Caco-2 (cell line): Measurements from ENCODE around the gene COLEC12. TPM values are rescaled to one million over a fixed set of nuclear protein-coding genes. Genes with fewer than 3 reads are reported as not detected.

Source experiments
- BruUV-seq: library from RNA; stranded (reverse); fragments of 400-500 nt; replicated peaks from 2 replicates; lab custom pipeline; 2021; lab: Mats Ljungman, UMichigan
- CTCF ChIA-PET: fragments of 300-600 bp; sonication (Branson Sonifier 250); formaldehyde crosslinking; loops from one replicate; lab custom pipeline; 2022; ENCODE audit warnings: antibody characterized with exemption; lab: Charles Lee
- POLR2A ChIA-PET: fragments of 300-600 bp; sonication (Branson Sonifier 250); formaldehyde crosslinking; loops from one replicate; lab custom pipeline; 2022; ENCODE audit warnings: antibody characterized with exemption; lab: Charles Lee
- DNase-seq, 2 experiments: peaks; one replicate each; pipeline versions ENCODE4 v3.0.0 to v3.0.0-alpha.2; 2020 to 2022
- H3K27me3 ChIP-seq: replicated peaks from 2 replicates; pipeline ENCODE4 v1.6.0; 2011; ENCODE audit warnings: low read length; ENCODE audit not compliant: control insufficient read depth, insufficient read depth
- H3K36me3 ChIP-seq: 2 replicates; pipeline ENCODE4 v1.5.1; 2011; ENCODE audit warnings: low read length; ENCODE audit not compliant: control insufficient read depth, insufficient read depth
- H3K4me1 ChIP-seq: fragments of 250-450 bp; sonication (Bioruptor Pico); 2 replicates; pipeline ENCODE4 v1.5.1; 2020; ENCODE audit warnings: mild to moderate bottlenecking
- H3K4me3 ChIP-seq: 2 replicates; pipeline ENCODE4 v1.5.1; 2011; ENCODE audit warnings: low read depth, mild to moderate bottlenecking, control low read depth, low read length
- H3K9me3 ChIP-seq: fragments of 250-450 bp; sonication (Bioruptor Pico); 2 replicates; pipeline ENCODE4 v1.5.1; 2020; ENCODE audit warnings: mild to moderate bottlenecking, moderate library complexity
- H3K27ac Mint-ChIP-seq: one replicate; pipeline ENCODE4 v1.8.0; 2022; ENCODE audit warnings: mixed read lengths; ENCODE audit not compliant: unreplicated experiment
- H3K27me3 Mint-ChIP-seq: one replicate; pipeline ENCODE4 v1.8.0; 2022; ENCODE audit warnings: mixed read lengths; ENCODE audit not compliant: insufficient read depth, unreplicated experiment
- H3K36me3 Mint-ChIP-seq: one replicate; pipeline ENCODE4 v1.8.0; 2022; ENCODE audit warnings: mild to moderate bottlenecking, mixed read lengths; ENCODE audit not compliant: insufficient read depth, unreplicated experiment
- H3K4me1 Mint-ChIP-seq: one replicate; pipeline ENCODE4 v1.8.0; 2022; ENCODE audit warnings: low read depth, mixed read lengths; ENCODE audit not compliant: unreplicated experiment
- H3K4me3 Mint-ChIP-seq: one replicate; pipeline ENCODE4 v1.8.0; 2022; ENCODE audit warnings: mild to moderate bottlenecking, moderate library complexity, mixed read lengths; ENCODE audit not compliant: unreplicated experiment
- H3K9me3 Mint-ChIP-seq: one replicate; pipeline ENCODE4 v1.8.0; 2022; ENCODE audit warnings: mixed read lengths; ENCODE audit not compliant: unreplicated experiment
- intact Hi-C: fragments of 100-400 bp; cut with micrococcal nuclease; formaldehyde crosslinking; loops from one replicate; pipeline ENCODE4 v1.10.0; 2022; ENCODE audit not compliant: unreplicated experiment
- total RNA-seq: library from RNA; stranded (reverse); gene quantifications from 2 replicates; pipeline ENCODE4 v1.2.3, GENCODE V29; 2022
- TF ChIP-seq, protein P1 (sequence below), 2 experiments: fragments of 200-600 bp in 1 of 2; IDR thresholded peaks; 1 replicate in 1 of 2; 2 replicates in 1 of 2; pipeline versions ENCODE4 v1.5.1 to v1.8.0; 2011 to 2022; ENCODE audit warnings: antibody characterized with exemption in 1 of 2, control low read depth in 1 of 2, inconsistent platforms in 1 of 2, low read depth in 1 of 2, low read length in 1 of 2, mild to moderate bottlenecking in 1 of 2, moderate library complexity in 1 of 2; ENCODE audit not compliant: insufficient read depth in 1 of 2, severe bottlenecking in 1 of 2, unreplicated experiment in 1 of 2

COLEC12 gene
- total RNA-seq, 1 experiment from 2014 or later = 0.09 TPM

DNA sequence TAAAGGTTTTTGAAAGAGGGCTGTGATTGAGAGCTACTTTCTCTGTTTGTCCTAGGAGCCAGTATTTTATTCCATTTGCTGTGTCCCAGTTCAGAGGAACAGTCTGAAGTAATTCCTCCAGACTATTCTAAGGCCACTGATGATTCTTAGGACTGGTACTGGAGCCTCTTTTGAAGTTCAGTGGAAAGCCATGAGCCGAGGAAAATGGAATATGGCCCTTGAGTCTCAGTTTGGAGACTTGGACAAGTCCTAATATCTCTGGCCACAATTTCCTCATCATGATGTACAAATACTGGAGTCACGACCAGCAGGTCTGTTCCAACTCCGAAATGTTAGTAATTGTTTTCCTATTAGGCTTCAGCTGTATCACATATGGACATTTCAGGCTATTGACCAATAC, 7.1 kb upstream of the COLEC12 start:
- Mint-ChIP-seq H3K27me3 (no peaks in the 10 kb centered on the region), H3K4me1 (peaks cover 32% of the 10 kb centered on the region), H3K36me3 (peaks cover 2% of the 10 kb centered on the region), H3K9me3 (no peaks in the 10 kb centered on the region), H3K4me3 (no peak overlapping the region), H3K27ac (no peak overlapping the region)
- CTCF ChIA-PET = no interaction called here
- Histone ChIP-seq H3K27me3 (no peaks in the 10 kb centered on the region), H3K9me3 (no peaks in the 10 kb centered on the region; the same call in 1 of the 2 replicates), H3K4me1 (peaks cover 42% of the 10 kb centered on the region), H3K4me3 (no peak overlapping the region), H3K36me3 (no peaks in the 10 kb centered on the region)
- DNase-seq = no peak
- TF ChIP-seq, protein P1, sequence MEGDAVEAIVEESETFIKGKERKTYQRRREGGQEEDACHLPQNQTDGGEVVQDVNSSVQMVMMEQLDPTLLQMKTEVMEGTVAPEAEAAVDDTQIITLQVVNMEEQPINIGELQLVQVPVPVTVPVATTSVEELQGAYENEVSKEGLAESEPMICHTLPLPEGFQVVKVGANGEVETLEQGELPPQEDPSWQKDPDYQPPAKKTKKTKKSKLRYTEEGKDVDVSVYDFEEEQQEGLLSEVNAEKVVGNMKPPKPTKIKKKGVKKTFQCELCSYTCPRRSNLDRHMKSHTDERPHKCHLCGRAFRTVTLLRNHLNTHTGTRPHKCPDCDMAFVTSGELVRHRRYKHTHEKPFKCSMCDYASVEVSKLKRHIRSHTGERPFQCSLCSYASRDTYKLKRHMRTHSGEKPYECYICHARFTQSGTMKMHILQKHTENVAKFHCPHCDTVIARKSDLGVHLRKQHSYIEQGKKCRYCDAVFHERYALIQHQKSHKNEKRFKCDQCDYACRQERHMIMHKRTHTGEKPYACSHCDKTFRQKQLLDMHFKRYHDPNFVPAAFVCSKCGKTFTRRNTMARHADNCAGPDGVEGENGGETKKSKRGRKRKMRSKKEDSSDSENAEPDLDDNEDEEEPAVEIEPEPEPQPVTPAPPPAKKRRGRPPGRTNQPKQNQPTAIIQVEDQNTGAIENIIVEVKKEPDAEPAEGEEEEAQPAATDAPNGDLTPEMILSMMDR (IDR thresholded peaks at IDR 0.05; ENCODE audit: insufficient read depth in 1 of 2, low read depth in 1 of 2, low read length in 1 of 2, severe bottlenecking in 1 of 2, unreplicated experiment in 1 of 2) = no peak
- intact Hi-C loops = no loop called here
- POLR2A ChIA-PET = interaction anchor here (0.6 kb wide), 1 partner anchor 175 kb away, joined by 4 read pairs; no protein-coding TSS in a partner anchor
- no TSS peak for BruUV-seq

DNA sequence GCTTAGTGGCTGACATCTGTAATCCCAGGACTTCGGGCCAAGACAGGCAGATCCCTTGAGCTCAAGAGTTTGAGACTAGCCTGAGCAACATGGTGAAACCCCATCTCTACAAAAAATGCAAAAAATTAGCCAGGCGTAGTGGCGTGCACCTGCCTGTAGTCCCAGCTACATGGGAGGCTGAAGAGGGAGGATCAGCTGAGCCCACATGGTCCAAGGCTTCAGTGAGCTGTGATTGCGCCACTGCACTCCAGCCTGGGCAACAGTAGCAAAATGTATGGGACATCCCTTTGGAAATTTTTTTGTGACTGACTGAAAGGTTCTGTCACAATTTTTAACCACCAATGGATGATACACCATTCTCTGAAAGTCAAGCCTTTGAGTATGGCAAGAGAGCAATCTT, 6.3 kb upstream of the COLEC12 start:
- Histone ChIP-seq H3K27me3 (no peaks in the 10 kb centered on the region), H3K4me1 (peaks cover 42% of the 10 kb centered on the region), H3K9me3 (no peaks in the 10 kb centered on the region; the same call in 1 of the 2 replicates), H3K4me3 (no peak overlapping the region), H3K36me3 (no peaks in the 10 kb centered on the region)
- peaks cover 32% of the 10 kb centered on the region for H3K4me1 Mint-ChIP-seq
- TF ChIP-seq, protein P1 (IDR thresholded peaks at IDR 0.05; ENCODE audit: insufficient read depth in 1 of 2, low read depth in 1 of 2, low read length in 1 of 2, severe bottlenecking in 1 of 2, unreplicated experiment in 1 of 2) = no peak
- BruUV-seq = no TSS peak
- no peak overlapping the region for H3K4me3 Mint-ChIP-seq
- peak overlapping the region; percentile 70 for H3K27ac Mint-ChIP-seq
- no peaks in the 10 kb centered on the region for H3K36me3 Mint-ChIP-seq
- no peaks in the 10 kb centered on the region for H3K27me3 Mint-ChIP-seq
- ChIA-PET POLR2A (interaction anchor here (0.6 kb wide), 1 partner anchor 176 kb away, joined by 4 read pairs; no protein-coding TSS in a partner anchor), CTCF (no interaction called here)
- intact Hi-C loops = no loop called here
- no peaks in the 10 kb centered on the region for H3K9me3 Mint-ChIP-seq
- DNase-seq = no peak

DNA sequence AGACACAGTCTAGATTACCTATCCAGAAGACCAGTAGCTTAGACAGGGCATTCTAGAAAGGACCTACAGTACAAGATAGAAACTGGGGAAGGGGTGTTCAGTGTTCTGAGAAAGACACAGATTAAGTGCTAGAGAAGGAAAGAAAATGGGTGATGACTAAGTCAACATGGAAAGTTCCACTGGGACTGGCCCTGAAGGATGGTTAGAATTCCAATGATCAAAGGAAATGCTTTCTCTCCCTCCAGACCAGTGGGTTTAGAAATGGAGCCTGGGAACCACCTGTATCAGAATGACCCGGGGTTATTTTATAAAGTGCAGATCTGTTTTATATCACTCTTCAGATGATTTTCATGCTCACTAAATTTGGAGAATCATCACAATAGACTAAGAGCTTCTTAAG, 5.8 kb upstream of the COLEC12 start:
- Mint-ChIP-seq H3K27me3 (no peaks in the 10 kb centered on the region), H3K4me3 (no peak overlapping the region), H3K9me3 (no peaks in the 10 kb centered on the region), H3K4me1 (peaks cover 32% of the 10 kb centered on the region), H3K36me3 (no peaks in the 10 kb centered on the region), H3K27ac (peak overlapping the region; percentile 70)
- no peaks in the 10 kb centered on the region for H3K27me3 ChIP-seq
- ChIA-PET CTCF (no interaction called here), POLR2A (no interaction called here)
- peaks cover 42% of the 10 kb centered on the region for H3K4me1 ChIP-seq
- no peaks in the 10 kb centered on the region for H3K36me3 ChIP-seq
- no peak for DNase-seq
- no peak overlapping the region for H3K4me3 ChIP-seq
- intact Hi-C loops = no loop called here
- no TSS peak for BruUV-seq
- H3K9me3 ChIP-seq = no peaks in the 10 kb centered on the region; the same call in 1 of the 2 replicates
- TF ChIP-seq, protein P1 (IDR thresholded peaks at IDR 0.05; ENCODE audit: insufficient read depth in 1 of 2, low read depth in 1 of 2, low read length in 1 of 2, severe bottlenecking in 1 of 2, unreplicated experiment in 1 of 2) = no peak
